ENCODE data around the gene NDUFA13.

The NDUFA13 gene

DNA sequence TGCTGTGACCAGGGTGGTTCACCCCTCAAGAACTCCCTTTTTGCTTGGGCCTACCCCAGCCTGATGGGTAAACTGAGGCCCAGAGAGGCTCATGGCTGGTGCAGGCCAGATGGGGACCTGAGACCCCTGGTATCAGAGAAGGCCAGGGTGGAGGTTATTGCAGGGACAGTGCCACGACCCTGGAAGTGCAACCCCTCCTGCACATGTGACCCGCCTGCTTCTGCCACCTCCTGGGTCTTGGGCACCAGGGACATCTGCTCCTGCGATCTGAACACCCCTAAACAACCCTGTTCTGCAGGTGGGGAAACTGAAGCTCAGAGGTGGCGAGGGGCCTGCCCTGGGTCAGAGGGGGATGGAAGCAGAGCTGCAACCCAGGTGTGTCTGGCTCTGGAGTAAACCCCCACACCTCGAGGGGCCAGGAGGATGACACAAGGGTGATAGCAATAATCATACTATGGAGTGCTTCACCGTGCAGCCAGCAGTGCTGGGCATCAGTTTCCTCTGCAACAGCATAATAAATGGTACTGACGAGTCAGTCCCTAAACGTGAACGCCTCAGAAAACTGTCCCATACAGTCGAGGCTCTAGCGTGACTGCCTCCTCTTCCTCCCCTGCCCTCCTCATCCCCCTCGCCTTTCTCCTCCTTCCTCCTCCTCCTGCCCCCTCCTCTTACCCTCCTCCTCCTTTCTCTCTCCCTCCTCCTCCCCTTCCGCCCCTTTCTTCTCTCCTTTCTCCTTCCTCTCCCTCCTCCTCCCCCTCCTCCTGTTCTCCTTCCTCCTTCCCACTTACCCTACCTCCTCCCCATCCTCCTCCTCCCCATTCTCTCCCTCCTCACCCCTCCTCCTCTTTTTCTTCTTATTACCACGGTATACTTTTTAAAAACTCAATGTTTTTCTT lies 17.0 kb downstream of the NDUFA13 start:
- DNase-seq (ENCODE audit: low read depth, low spot score): no peak

DNA sequence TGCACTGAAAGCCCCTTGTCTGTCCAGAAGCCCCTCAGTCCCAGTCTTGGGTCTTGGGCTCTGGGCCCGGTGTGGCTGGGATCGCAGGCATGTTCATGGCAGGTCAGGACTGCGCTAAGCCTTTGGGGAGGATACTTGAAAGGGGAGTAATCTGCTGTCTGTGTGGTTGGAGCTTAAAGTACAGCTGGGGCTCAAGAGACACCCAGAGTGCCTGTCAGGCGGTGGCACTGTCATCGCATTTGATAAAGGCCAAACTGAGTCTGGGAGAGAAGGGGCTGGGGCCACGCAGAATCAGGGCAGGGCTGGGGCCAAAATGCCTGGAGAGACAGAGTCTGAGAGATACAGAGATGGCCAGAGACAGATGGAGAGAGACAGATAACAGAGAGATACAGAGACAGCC lies 17.8 kb downstream of the NDUFA13 start:
- DNase-seq (ENCODE audit: low read depth, low spot score): no peak

DNA sequence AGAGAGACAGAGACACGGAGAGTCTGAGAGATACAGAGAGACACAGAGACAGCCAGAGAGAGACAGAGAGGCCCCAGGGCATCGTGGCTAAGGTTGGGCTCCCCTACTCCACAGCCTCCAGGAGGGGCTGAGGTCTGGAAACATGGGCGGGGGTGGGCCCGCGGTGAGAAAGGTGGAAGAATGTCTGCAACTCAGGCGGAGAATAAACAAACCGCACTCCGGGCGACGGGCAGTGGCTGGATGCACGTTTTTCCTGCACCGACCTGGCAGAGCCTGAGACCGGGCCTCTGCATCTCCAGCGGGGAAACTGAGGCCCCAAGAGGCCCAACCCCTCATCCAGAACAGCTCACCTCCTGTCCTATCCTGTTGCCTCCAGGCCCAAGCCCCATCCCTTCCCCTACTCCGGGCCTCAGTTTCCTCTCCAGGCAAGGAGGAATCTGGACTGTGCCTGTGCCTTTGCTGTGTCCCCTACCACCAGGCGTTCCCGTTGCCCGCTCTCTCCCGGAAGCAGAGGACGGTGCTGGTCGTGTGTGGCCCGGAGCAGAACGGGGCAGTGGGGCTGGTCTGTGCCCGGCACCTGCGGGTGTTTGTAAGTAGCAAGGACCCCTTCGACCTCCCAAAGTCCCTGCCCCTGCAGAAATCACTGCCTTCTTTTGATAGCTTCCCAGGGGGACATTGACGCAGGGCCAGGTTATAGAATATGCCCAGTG lies 18.7 kb downstream of the NDUFA13 start:
- DNase-seq (ENCODE audit: low read depth, low spot score): no peak

DNA sequence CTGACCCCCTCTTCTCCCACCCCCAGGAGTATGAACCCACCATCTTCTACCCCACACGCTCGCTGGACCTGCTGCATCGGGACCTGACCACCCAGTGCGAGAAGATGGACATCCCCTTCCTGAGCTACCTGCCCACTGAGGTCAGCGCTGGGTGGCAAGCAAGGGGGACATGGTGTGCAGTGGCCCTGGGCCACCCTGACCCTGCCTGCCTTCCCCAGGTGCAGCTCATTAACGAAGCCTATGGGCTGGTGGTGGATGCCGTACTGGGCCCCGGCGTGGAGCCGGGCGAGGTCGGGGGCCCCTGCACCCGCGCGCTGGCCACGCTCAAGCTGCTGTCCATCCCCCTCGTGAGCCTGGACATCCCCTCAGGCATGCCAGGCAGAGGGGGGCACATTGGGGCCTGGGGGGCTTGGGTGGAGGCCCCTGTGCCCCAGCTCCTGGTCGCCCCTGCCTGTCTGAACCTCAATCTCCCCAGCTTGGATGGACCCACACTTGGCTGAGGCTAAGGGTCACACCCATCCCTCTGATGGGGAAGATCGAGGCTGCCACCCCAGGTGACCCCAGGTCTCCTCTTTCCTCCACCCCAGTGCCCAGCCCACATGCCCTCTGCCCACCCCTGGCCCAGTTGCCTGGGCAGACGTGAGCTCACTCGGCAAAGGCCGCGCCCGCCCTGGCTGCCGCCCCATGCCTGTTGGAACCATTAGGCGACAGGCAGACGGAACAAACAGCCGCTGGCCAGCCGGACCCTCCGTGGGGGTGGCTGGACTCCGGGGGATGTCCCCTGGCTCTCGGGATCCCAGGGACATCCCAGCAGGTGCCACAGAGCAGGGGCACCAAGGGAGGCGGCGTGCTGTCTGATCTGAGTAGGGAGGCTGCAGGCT lies 19.5 kb downstream of the NDUFA13 start:
- DNase-seq (ENCODE audit: low read depth, low spot score): no peak

DNA sequence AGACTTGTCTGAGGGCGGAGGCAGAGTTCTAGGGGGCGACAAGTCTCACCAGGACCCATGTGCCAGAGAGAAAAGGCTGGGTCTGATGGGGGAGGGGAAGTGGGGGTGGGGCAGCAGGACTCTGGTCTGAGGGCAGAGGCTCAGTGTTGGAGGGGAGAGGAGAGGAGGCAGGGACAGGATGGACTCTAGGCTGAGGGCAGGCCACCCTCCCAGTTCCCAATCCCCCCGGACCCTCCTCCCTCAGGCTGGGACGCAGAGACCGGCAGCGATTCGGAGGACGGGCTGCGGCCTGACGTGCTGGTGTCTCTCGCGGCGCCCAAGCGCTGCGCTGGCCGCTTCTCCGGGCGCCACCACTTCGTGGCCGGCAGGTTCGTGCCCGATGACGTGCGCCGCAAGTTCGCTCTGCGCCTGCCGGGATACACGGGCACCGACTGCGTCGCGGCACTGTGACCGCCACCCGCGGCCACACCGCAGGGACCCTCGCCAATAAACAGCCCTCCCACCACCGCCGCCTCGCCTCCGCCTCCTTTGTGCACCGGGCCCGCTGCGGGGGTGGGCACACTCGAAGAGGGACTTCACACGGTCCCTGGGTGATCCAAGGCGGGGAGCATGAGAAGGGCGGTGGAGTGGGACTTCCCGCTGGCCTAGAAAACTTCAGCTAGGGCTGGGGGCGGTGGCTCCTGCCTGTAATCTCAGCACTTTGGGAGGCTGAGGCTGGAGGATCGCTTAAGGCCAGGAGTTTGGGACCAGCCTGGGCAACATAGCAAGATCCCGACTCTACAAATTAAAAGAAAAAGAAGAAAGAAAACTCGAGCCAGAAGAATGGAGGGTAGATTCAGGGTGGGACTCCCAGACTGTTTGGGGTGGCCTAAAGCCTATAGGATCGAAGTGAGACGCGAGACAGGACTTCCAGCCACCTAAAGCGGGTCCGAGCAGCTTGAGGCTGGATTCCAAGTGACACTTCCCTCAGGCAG lies 21.3 kb downstream of the NDUFA13 start:
- no peak for DNase-seq (ENCODE audit: low read depth, low spot score)

DNA sequence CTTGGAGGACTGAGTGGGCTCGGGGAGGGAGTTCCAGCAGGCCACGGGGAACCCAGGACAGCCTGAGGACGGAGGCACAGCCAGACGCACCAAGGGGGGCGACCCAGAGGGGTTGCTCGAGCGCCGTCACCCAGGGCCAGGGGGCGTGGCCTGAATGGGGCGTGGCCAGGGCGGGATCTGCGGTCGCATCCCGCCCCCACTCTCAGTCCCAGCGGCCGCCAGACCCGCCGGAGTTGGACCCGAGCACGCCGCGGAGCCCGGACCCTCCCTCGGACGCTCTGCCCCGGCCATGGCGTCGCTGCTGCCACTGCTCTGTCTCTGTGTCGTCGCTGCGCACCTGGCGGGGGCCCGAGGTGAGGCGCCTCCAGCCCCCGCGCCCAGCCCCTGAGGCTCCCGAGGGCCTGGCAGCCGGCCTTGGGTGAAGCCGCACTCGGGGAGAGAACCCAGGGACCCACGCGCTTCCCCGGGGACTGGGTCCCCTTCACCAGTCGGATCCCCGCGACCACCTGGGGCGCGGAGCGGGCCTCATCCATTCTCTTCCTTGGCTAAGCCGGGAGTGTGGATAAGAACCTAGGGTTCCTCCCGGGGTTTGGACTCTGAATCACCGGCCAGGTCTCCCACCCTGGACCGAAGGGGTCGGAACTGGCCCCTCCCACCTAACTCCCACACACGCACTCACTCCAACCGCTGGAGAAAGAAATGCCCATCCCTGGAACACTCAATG lies 22.2 kb downstream of the NDUFA13 start, which contains the start of gene CILP2:
CILP2 (plus strand) TSS at position 205 of the 724 bp plus-strand sequence; CDS start at position 290, 85 bp downstream.
- no peak for DNase-seq (ENCODE audit: low read depth, low spot score)

DNA sequence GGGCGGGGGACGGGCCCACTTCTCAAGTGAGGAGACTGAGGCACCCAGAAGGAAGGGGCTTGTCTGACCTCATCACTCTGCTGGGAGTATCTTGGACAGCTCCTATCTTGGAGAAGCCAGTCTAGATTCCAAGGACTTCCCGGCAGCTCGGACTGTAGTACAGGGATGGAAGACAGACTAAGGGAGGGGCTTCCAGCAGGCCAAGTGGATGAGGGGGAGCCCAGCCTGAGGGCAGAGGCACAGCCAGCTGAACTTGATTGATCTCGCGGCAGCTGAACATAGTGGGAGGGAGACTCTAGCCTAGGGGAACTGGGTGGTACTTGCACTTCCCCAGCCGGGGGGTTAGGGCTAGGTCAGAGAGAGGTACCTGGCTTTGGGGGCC lies 22.8 kb downstream of the NDUFA13 start:
- no peak for DNase-seq (ENCODE audit: low read depth, low spot score)

DNA sequence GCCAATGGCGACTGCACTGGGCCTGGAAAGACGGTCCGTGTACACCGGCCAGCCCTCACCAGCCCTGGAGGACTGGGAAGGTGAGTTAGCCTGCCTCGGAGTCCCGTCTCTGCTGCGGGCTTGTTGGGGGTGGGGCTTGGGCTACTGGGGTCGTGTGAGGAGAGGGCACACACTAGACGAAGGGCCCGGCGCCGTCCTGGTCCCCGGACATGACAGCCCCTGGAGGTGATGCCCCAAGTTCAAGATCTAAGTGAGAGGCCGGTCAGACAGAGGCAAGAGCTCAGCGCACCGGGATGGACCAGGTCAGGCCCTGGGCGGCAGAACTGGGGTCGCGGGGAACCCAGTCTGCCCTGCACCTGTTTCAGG lies 23.7 kb downstream of the NDUFA13 start:
- DNase-seq (ENCODE audit: low read depth, low spot score): no peak

DNA sequence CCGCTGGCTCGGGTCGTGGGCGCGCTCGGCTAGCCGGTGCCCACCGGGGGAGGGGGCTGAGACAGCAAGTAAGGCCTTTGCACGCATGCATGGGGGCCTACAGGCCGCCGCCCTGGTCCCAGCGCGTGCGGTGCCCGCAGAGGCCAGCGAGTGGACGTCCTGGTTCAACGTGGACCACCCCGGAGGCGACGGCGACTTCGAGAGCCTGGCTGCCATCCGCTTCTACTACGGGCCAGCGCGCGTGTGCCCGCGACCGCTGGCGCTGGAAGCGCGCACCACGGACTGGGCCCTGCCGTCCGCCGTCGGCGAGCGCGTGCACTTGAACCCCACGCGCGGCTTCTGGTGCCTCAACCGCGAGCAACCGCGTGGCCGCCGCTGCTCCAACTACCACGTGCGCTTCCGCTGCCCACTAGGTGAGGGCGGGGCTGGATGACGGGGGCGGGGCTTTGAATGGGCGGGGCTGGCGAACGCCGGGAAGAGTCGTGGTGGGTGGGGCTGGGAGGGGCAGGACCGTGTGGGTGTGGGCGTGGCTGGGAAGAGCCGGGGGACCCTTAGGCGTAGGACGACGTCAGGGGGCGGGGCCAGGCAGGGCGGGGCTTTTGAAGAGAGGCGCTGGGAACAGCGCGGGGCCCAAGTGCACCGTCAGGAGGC lies 24.2 kb downstream of the NDUFA13 start:
- peak; percentile 47 for DNase-seq (ENCODE audit: low read depth, low spot score)

DNA sequence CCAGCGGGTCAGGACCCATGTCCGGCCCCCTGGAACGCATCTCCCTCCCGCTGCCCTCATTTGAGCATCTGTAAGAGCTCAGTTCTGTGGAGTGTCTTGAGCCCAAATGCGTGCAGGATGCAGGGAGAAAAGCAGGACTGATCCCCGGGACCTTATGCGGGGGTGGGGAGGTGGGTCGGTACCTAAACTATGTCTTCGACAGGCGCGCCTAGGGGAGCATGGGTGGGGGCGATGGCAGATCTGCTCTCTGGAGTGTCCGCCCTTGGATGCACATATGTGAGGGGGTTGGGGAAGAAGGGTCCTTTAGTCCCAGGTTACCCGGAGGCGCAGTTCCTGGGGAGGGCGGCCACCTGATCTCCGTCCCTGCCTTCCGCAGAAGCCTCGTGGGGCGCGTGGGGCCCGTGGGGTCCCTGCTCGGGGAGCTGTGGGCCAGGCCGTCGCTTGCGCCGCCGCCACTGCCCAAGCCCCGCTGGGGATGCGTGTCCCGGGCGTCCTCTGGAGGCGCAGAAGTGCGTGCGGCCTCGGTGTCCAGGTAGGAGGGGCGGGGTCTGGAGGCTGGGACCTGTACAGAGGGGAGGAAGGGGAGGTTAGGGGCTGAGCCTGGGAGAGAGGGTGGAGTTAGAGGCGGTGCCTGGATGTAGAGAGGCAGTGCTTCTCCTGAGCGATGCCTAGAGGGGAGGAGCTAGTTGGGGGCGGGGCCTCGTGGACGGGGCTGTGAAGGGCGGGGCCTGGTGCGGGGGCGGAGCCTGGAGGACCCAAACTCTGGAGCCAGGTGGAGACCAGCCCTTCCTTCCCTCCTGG lies 24.9 kb downstream of the NDUFA13 start:
- DNase-seq (ENCODE audit: low read depth, low spot score): peak; percentile 47

DNA sequence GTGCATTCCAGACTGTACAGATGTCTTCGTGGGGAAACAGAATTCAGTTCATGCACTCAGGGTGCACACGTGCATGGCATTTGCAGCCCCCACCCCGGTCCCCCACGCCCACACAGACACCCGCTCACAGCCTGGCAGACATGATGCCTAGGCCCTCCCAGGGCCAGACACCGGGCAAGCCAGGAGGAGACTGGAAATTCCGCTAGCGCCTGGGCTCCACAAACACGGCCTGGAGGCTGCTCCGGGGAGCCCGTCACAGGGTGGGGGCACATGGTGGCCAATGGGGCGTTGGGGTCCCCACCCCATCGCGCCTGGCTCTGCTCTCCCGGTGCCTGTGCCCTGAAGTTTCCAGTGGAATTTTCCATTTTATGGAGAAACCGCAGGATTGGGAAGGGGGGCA lies 25.6 kb downstream of the NDUFA13 start:
- DNase-seq (ENCODE audit: low read depth, low spot score): no peak

DNA sequence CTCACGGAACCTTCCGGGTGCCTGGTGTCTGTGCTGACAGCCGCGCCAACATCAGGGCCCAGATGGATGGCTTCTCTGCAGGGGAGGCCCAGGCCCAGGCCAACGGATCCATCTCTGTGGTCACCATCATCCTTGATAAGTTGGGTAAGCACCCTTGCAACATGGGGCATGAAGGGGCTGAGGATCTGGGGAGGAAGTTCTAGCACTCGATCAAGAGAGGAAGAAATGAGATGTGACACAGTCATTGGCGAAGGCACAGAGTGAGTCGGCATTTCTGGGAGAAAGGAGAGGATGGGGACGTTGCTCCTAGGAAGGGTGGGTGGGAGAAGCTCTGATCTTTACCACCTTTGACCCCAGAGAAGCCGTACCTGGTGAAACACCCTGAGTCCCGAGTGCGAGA lies 26.5 kb downstream of the NDUFA13 start:
- DNase-seq (ENCODE audit: low read depth, low spot score): no peak

DNA sequence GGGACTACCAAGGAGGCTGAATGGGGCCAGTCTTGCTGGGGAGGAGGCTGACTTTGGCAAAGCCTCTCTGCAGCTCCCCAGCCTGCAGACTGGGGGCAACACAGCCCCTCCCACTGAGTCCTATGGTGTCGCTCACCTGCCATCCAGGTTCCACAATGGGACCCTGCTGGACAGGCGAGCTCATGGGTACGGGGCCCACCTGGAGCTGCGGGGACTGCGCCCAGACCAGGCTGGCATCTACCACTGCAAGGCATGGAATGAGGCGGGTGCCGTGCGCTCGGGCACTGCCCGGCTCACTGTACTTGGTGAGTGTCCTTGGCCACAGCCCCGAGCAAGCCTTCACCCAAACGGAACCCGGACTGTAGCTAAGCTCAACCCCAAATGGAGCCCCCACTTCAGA lies 27.1 kb downstream of the NDUFA13 start:
- no peak for DNase-seq (ENCODE audit: low read depth, low spot score)

DNA sequence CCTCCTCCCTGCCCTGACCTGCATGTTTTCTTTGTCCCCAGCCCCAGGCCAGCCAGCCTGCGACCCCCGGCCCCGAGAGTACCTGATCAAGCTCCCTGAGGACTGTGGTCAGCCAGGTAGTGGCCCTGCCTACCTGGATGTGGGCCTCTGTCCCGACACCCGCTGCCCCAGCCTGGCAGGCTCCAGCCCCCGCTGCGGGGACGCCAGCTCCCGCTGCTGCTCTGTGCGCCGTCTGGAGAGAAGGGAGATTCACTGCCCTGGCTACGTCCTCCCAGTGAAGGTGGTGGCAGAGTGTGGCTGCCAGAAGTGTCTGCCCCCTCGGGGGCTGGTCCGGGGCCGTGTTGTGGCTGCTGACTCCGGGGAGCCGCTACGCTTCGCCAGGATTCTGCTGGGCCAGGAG lies 27.6 kb downstream of the NDUFA13 start:
- no peak for DNase-seq (ENCODE audit: low read depth, low spot score)

DNA sequence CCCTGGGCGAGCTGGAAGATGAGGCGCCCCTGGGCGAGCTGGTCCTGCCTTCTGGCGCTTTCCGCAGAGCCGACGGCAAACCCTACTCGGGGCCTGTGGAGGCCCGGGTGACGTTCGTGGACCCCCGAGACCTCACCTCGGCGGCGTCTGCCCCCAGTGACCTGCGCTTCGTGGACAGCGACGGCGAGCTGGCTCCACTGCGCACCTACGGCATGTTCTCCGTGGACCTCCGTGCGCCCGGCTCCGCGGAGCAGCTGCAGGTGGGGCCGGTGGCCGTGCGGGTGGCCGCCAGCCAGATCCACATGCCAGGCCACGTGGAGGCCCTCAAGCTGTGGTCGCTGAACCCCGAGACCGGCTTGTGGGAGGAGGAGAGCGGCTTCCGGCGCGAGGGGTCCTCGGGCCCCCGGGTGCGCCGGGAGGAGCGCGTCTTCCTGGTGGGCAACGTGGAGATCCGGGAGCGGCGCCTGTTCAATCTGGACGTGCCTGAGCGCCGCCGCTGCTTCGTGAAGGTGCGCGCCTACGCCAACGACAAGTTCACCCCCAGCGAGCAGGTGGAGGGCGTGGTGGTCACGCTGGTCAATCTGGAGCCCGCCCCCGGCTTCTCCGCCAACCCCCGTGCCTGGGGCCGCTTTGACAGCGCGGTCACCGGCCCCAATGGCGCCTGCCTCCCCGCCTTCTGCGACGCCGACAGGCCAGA lies 28.4 kb downstream of the NDUFA13 start:
- DNase-seq (ENCODE audit: low read depth, low spot score): no peak

DNA sequence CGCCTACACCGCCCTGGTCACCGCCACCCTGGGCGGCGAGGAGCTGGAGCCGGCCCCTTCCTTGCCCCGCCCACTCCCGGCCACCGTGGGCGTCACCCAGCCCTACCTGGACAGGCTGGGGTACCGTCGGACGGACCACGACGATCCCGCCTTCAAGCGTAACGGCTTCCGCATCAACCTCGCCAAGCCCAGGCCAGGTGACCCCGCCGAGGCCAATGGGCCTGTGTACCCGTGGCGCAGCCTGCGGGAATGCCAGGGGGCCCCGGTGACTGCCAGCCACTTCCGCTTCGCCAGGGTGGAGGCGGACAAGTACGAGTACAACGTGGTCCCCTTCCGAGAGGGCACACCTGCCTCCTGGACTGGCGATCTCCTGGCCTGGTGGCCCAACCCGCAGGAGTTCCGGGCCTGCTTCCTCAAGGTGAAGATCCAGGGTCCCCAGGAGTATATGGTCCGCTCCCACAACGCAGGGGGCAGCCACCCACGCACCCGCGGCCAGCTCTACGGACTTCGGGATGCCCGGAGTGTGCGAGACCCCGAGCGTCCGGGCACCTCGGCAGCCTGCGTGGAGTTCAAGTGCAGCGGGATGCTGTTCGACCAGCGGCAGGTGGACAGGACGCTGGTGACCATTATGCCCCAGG lies 29.0 kb downstream of the NDUFA13 start:
- DNase-seq (ENCODE audit: low read depth, low spot score): no peak

DNA sequence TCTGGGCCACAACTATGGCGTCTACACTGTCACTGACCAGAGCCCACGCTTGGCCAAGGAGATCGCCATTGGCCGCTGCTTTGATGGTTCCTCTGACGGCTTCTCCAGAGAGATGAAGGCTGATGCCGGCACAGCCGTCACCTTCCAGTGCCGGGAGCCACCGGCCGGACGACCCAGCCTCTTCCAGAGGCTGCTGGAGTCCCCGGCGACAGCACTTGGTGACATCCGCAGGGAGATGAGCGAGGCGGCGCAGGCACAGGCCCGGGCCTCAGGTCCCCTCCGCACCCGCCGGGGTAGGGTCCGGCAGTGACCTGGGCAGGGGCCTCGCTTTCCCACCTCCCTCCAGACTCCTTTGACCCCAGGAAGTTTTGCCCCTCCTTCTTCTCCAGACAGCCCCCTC lies 29.7 kb downstream of the NDUFA13 start:
- no peak for DNase-seq (ENCODE audit: low read depth, low spot score)

DNA sequence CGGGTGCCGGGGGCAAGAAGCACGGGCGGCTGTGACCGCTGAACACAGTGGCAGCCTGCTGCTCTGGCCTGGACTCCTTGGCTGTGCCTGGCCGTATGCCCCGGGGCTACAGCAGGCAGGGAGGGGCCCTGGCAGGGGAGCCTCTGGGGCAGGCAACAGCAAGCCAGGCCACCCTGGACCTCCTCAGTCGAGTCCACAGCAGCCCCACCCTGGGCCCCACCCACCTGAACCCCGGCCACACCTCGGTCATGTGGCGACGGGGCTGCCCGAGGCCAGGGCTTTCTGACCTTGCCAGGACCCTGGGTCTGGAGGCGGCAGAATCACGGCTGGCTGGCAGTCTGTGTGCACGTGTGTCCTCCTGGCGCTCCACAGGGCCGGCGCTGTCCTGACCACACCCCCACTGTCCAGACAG lies 30.7 kb downstream of the NDUFA13 start:
- DNase-seq (ENCODE audit: low read depth, low spot score): no peak
